ES-I3 (cell line): ENCODE data around the gene CEP112.

Experiments
- H3K36me3 ChIP-seq: 2 replicates; pipeline ENCODE4 v1.6.1; 2013; ENCODE audit warnings: mild to moderate bottlenecking, low read length, control low read depth, moderate library complexity; ENCODE audit not compliant: insufficient read depth
- H3K4me1 ChIP-seq: 2 replicates; pipeline ENCODE4 v1.6.1; 2013; ENCODE audit warnings: mild to moderate bottlenecking, control low read depth, low read length; ENCODE audit not compliant: insufficient read depth
- H3K9ac ChIP-seq: 2 replicates; pipeline ENCODE4 v1.6.1; 2013; ENCODE audit warnings: low read depth, mild to moderate bottlenecking, low read length, moderate library complexity
- H3K9me3 ChIP-seq: 2 replicates; pipeline ENCODE4 v1.6.1; 2013; ENCODE audit warnings: mild to moderate bottlenecking, low read length, moderate library complexity; ENCODE audit not compliant: control insufficient read depth, insufficient read depth

Gene CEP112

GRCh38 chr17:65588181-65588808, 603.6 kb downstream of the CEP112 start:
- no peak overlapping the region for H3K9ac ChIP-seq
- no peaks in the 10 kb centered on the region for H3K36me3 ChIP-seq
- no peaks in the 10 kb centered on the region; the same call in 1 of the 2 replicates for H3K9me3 ChIP-seq
- peaks cover 31% of the 10 kb centered on the region for H3K4me1 ChIP-seq

GRCh38 chr17:65587534-65588180, 604.3 kb downstream of the CEP112 start:
- Histone ChIP-seq H3K9ac (no peak overlapping the region), H3K4me1 (peaks cover 26% of the 10 kb centered on the region), H3K9me3 (no peaks in the 10 kb centered on the region; the same call in 1 of the 2 replicates), H3K36me3 (no peaks in the 10 kb centered on the region)

GRCh38 chr17:65586899-65587298, 605.0 kb downstream of the CEP112 start:
- no peak overlapping the region for H3K9ac ChIP-seq
- H3K36me3 ChIP-seq = no peaks in the 10 kb centered on the region
- H3K4me1 ChIP-seq = peaks cover 18% of the 10 kb centered on the region
- no peaks in the 10 kb centered on the region; the same call in 1 of the 2 replicates for H3K9me3 ChIP-seq
